A549 (cell line): ENCODE measurements around the gene SPTA1. TPM values are rescaled to one million over a fixed set of nuclear protein-coding genes. Genes with fewer than 3 reads are reported as not detected.

Source experiments
- ATAC-seq, 2 experiments: fragments of 200-7000 bp in 1 of 2; fragments of >200 bp in 1 of 2; cut with Nextera tagmentation in 1 of 2; cut with Tn5 transposase in 1 of 2; 3 replicates each; pipeline versions ENCODE4 v1.8.0 to v1.9.1; 2018 to 2020; ENCODE audit warnings: mild to moderate bottlenecking in 1 of 2, moderate library complexity in 1 of 2
- CTCF ChIA-PET: fragments of 300-600 bp; sonication (Branson Sonifier 250); formaldehyde crosslinking; extraction: SDS; loops from one replicate; lab custom pipeline; 2021; ENCODE audit warnings: antibody characterized with exemption, inconsistent platforms; lab: Yijun Ruan, JAX
- POLR2A ChIA-PET: fragments of 350-600 bp; formaldehyde crosslinking; extraction: SDS; loops from one replicate; lab custom pipeline; 2021; ENCODE audit warnings: antibody characterized with exemption, inconsistent platforms; lab: Yijun Ruan, JAX
- DNase-seq, 2 experiments: peaks; one replicate each; pipeline versions ENCODE4 v3.0.0 to v3.0.0-alpha.2; 2011 to 2016; ENCODE audit warnings: low read depth in 1 of 2, low spot score in 1 of 2
- FAIRE-seq: peaks from 2 replicates; lab custom pipeline; 2011; peaks lifted over from hg19 to GRCh38; lab: Jason Lieb, UNC
- H3K27ac ChIP-seq, 2 experiments: fragments of >200 bp; sonication (Bioruptor Twin); formaldehyde crosslinking; 3 replicates each; pipeline ENCODE4 v1.5.1; 2016 to 2017
- H3K4me1 ChIP-seq: fragments of >200 bp; sonication (Bioruptor Twin); formaldehyde crosslinking; 3 replicates; pipeline ENCODE4 v1.6.1; 2016
- H3K4me2 ChIP-seq: fragments of >200 bp; sonication (Bioruptor Twin); formaldehyde crosslinking; 3 replicates; pipeline ENCODE4 v1.6.1; 2016
- H3K4me3 ChIP-seq: fragments of >200 bp; sonication (Bioruptor Twin); formaldehyde crosslinking; 3 replicates; pipeline ENCODE4 v1.5.1; 2016
- H3K9me3 ChIP-seq: fragments of >200 bp; sonication (Bioruptor Twin); formaldehyde crosslinking; 3 replicates; pipeline ENCODE4 v1.6.1; 2016
- CBX2 ChIP-seq: fragments of 200-600 bp; sonication (generic); IDR thresholded peaks from 2 replicates; pipeline ENCODE4 v1.6.1; 2016; ENCODE audit warnings: low read depth, mild to moderate bottlenecking, borderline replicate concordance
- CEBPB ChIP-seq, 2 experiments: fragments of >200 bp in 1 of 2; sonication (Bioruptor Twin) in 1 of 2; formaldehyde crosslinking in 1 of 2; IDR thresholded peaks; 2 replicates each; pipeline ENCODE4 v1.6.1; 2012 to 2016
- CHD2 ChIP-seq: fragments of 150-350 bp; IDR thresholded peaks from 2 replicates; pipeline ENCODE4 v1.6.1; 2014; ENCODE audit warnings: low read length; ENCODE audit not compliant: partially characterized antibody
- CHD4 ChIP-seq: fragments of 200-600 bp; sonication (generic); IDR thresholded peaks from 2 replicates; pipeline ENCODE4 v1.6.1; 2016; ENCODE audit warnings: antibody characterized with exemption, mild to moderate bottlenecking, borderline replicate concordance
- EHF ChIP-seq: fragments of 250-450 bp; sonication (Bioruptor Pico); IDR thresholded peaks from 2 replicates; pipeline ENCODE4 v1.5.0; 2020; ENCODE audit warnings: mild to moderate bottlenecking
- FOSL2 ChIP-seq, 2 experiments: fragments of 450-650 bp in 1 of 2; fragments of >200 bp in 1 of 2; sonication (Bioruptor Twin) in 1 of 2; formaldehyde crosslinking; IDR thresholded peaks; 2 replicates each; pipeline versions ENCODE4 v1.5.0 to v1.6.1; 2016 to 2020; ENCODE audit warnings: mild to moderate bottlenecking in 1 of 2, moderate library complexity in 1 of 2
- GATA3 ChIP-seq: IDR thresholded peaks from 2 replicates; pipeline ENCODE4 v1.6.1; 2012; ENCODE audit warnings: borderline replicate concordance
- HEYL ChIP-seq: fragments of 250-450 bp; sonication (Bioruptor Pico); IDR thresholded peaks from 2 replicates; pipeline ENCODE4 v1.8.0; 2021; ENCODE audit warnings: mild to moderate bottlenecking, moderate library complexity
- HOXB13 ChIP-seq: fragments of 250-450 bp; sonication (Bioruptor Pico); IDR thresholded peaks from 2 replicates; pipeline ENCODE4 v1.5.0; 2020; ENCODE audit warnings: low read depth, mild to moderate bottlenecking, moderate library complexity
- HOXB5 ChIP-seq: fragments of 250-450 bp; sonication (Bioruptor Pico); IDR thresholded peaks from 2 replicates; pipeline ENCODE4 v1.5.0; 2020; ENCODE audit warnings: mild to moderate bottlenecking, moderate library complexity
- MAFK ChIP-seq: fragments of 450-650 bp; IDR thresholded peaks from 2 replicates; pipeline ENCODE4 v1.6.1; 2014; ENCODE audit not compliant: partially characterized antibody
- MAZ ChIP-seq: fragments of 150-350 bp; IDR thresholded peaks from 2 replicates; pipeline ENCODE4 v1.6.1; 2014; ENCODE audit warnings: antibody characterized with exemption, low read depth, low read length, borderline replicate concordance
- MYC ChIP-seq: IDR thresholded peaks from 2 replicates; pipeline ENCODE4 v1.6.1; 2012; ENCODE audit warnings: mild to moderate bottlenecking, inconsistent platforms, low read length, improper control_type of control experiment, borderline replicate concordance
- NPAS2 ChIP-seq: fragments of 250-450 bp; sonication (Bioruptor Pico); IDR thresholded peaks from 2 replicates; pipeline ENCODE4 v1.8.0; 2022; ENCODE audit warnings: mild to moderate bottlenecking, moderate library complexity, borderline replicate concordance
- NR3C1 ChIP-seq: fragments of >200 bp; sonication (Bioruptor Twin); formaldehyde crosslinking; IDR thresholded peaks from 3 replicates; pipeline ENCODE4 v1.6.1; 2017
- PHF8 ChIP-seq: fragments of 200-600 bp; sonication (generic); IDR thresholded peaks from 2 replicates; pipeline ENCODE4 v1.6.1; 2016; ENCODE audit warnings: low read depth, mild to moderate bottlenecking, antibody characterized with exemption, moderate library complexity, borderline replicate concordance
- POLR2A ChIP-seq: IDR thresholded peaks from 2 replicates; pipeline ENCODE4 v1.6.1; 2012; ENCODE audit warnings: mild to moderate bottlenecking, low read length
- RAD21 ChIP-seq, 2 experiments: fragments of >200 bp in 1 of 2; sonication (Bioruptor Twin) in 1 of 2; formaldehyde crosslinking in 1 of 2; IDR thresholded peaks in 1 of 2; conservative IDR thresholded peaks in 1 of 2; 2 replicates in 1 of 2; 3 replicates in 1 of 2; pipeline ENCODE4 v1.6.1; 2012 to 2018; ENCODE audit warnings: inconsistent platforms in 1 of 2
- RFX5 ChIP-seq: fragments of 450-650 bp; IDR thresholded peaks from 2 replicates; pipeline ENCODE4 v1.7.1; 2014; ENCODE audit warnings: antibody characterized with exemption, mild to moderate bottlenecking, moderate library complexity
- SMC3 ChIP-seq: fragments of >200 bp; sonication (Bioruptor Twin); formaldehyde crosslinking; IDR thresholded peaks from 3 replicates; pipeline ENCODE4 v1.6.1; 2018; ENCODE audit warnings: inconsistent platforms
- SREBF2 ChIP-seq: fragments of 450-650 bp; IDR thresholded peaks from 2 replicates; pipeline ENCODE4 v1.6.1; 2014; ENCODE audit warnings: mild to moderate bottlenecking, moderate library complexity
- ZNF302 ChIP-seq: fragments of 250-450 bp; sonication (Bioruptor Pico); IDR thresholded peaks from 2 replicates; pipeline ENCODE4 v1.9.0; 2021; ENCODE audit warnings: inconsistent platforms, mild to moderate bottlenecking, moderate library complexity
- ZSCAN20 ChIP-seq: fragments of 250-450 bp; sonication (Bioruptor Pico); IDR thresholded peaks from 2 replicates; pipeline ENCODE4 v1.8.0; 2022; ENCODE audit warnings: mild to moderate bottlenecking, moderate library complexity
- WGBS: methylation state at CpG from one replicate; pipeline ENCODE4 v1.1.6; 2017; ENCODE audit errors: missing lambda C conversion rate; 5-methylcytosine and 5-hydroxymethylcytosine counted together
- polyA plus RNA-seq, 4 experiments: library from polyadenylated mRNA; depleted of rRNA in 3 of 4; stranded (reverse); fragments of >200 nt; fragmentation: RNase III in 1 of 4; extraction: RNeasy Plus Mini Kit Qiagen cat#74134 plus additional on column Dnase treatment in 1 of 4; gene quantifications; 2 replicates in 3 of 4; 3 replicates in 1 of 4; pipeline ENCODE4 v1.2.3, GENCODE V29; 2011 to 2017
- TF ChIP-seq, protein P1 (sequence below): fragments of 250-450 bp; sonication (Bioruptor Pico); IDR thresholded peaks from 2 replicates; pipeline ENCODE4 v1.5.0; 2021; ENCODE audit warnings: mild to moderate bottlenecking, moderate library complexity, borderline replicate concordance
- TF ChIP-seq, protein P2 (sequence below): fragments of >200 bp; sonication (Bioruptor Twin); formaldehyde crosslinking; IDR thresholded peaks from 2 replicates; pipeline ENCODE4 v1.6.1; 2016
- TF ChIP-seq, protein P3 (sequence below): fragments of >200 bp; sonication (Bioruptor Twin); formaldehyde crosslinking; IDR thresholded peaks from 3 replicates; pipeline ENCODE4 v1.5.1; 2016
- TF ChIP-seq, protein P4 (sequence below): IDR thresholded peaks from 2 replicates; pipeline ENCODE4 v1.6.1; 2012; ENCODE audit warnings: low read depth, borderline replicate concordance

Gene SPTA1
- polyA plus RNA-seq, 2 of the 4 experiments (the other 2 are of a cell fraction) = 0.10 TPM; not detected in 1

DNA sequence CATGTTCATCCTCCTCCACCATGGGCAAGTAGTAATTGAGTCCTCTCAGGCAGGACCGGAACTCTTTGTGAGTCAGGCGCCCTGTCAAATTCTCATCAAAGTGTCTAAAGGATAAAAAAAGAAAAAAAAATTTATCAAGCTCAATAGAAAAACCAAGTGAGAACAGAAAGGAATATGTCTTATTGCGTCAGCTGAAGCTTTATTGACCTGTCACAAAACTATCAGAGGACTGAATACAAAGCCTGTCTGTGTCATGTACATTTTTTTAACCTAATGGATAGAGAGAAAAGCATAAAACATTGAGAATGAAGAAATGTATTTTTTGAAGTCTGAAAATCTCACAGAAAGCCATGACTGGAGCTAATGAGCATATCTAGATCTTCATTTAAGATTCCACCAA lies 72.8 kb downstream of the SPTA1 start:
- ChIA-PET CTCF (no interaction called here), POLR2A (no interaction called here)
- Histone ChIP-seq H3K27ac (no peak overlapping the region), H3K4me1 (no peaks in the 10 kb centered on the region), H3K9me3 (no peaks in the 10 kb centered on the region), H3K4me3 (no peak overlapping the region), H3K4me2 (no peak overlapping the region)
- ATAC-seq = no peak
- TF ChIP-seq MYC (no peak), MAFK (no peak), CHD2 (no peak), GATA3 (no peak), POLR2A (no peak), MAZ (no peak), EHF (no peak), ZNF302 (CRISPR knock-in tag) (no peak), CEBPB (IDR thresholded peaks at IDR 0.05) (no peak)
- TF ChIP-seq, protein P1, sequence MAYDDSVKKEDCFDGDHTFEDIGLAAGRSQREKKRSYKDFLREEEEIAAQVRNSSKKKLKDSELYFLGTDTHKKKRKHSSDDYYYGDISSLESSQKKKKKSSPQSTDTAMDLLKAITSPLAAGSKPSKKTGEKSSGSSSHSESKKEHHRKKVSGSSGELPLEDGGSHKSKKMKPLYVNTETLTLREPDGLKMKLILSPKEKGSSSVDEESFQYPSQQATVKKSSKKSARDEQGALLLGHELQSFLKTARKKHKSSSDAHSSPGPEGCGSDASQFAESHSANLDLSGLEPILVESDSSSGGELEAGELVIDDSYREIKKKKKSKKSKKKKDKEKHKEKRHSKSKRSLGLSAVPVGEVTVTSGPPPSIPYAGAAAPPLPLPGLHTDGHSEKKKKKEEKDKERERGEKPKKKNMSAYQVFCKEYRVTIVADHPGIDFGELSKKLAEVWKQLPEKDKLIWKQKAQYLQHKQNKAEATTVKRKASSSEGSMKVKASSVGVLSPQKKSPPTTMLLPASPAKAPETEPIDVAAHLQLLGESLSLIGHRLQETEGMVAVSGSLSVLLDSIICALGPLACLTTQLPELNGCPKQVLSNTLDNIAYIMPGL (CRISPR knock-in tag) = no peak
- no peak for DNase-seq
- no peak for FAIRE-seq
- WGBS = 2% methylated on average over 3 of the region's 3 CpGs

DNA sequence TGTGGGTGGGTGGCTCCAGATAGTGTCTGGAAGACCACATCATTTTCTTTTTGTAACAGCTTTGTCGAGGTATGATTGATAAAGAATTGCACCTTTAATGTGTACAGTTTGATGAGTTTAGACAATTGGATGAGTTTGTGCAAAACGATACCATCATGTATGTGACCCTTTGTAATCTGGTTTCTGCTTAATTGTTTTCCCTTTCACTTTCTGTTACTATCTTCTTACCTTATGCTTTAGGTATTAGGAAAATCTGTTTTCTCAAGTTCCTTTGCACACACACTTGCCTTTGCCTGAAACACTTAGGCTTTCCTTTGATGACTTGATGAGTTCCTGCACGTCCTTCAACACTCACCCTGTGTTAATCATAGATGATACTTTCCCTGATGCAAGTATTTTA lies 74.6 kb downstream of the SPTA1 start:
- no peak for DNase-seq
- POLR2A ChIA-PET = no interaction called here

DNA sequence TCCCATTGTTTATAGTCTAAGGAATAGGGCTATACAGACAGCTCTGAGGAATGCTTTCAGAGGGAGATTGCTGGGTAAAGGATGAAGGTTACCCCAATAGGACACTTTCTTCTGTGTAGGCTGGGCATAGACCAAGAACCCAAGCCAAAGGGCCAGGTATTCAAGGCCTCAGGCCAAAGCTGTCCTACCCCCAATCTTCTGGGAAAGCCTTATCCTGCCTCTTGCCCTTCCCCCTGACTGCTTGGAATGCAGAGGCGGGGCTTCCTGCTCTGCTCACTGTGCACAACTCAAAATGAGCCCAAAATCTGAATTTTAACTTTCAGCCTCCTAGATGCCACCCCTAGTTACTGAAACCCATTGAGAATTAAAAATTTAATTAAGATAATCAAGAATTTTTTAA lies 79.2 kb downstream of the SPTA1 start:
- TF ChIP-seq SMC3 = no peak
- TF ChIP-seq PHF8 = no peak
- no peak for TF ChIP-seq HOXB5 (CRISPR knock-in tag)
- no peak for TF ChIP-seq MAFK
- no peak for TF ChIP-seq CHD4
- no peak for TF ChIP-seq CEBPB (IDR thresholded peaks at IDR 0.05)
- TF ChIP-seq, protein P2, sequence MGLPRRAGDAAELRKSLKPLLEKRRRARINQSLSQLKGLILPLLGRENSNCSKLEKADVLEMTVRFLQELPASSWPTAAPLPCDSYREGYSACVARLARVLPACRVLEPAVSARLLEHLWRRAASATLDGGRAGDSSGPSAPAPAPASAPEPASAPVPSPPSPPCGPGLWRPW = no peak
- TF ChIP-seq FOSL2 (IDR thresholded peaks at IDR 0.05) = no peak
- TF ChIP-seq FOSL2 (CRISPR knock-in tag; IDR thresholded peaks at IDR 0.05) = no peak
- no peak for TF ChIP-seq ZSCAN20 (CRISPR knock-in tag)
- no peak for TF ChIP-seq CBX2
- TF ChIP-seq RFX5 = no peak
- TF ChIP-seq, protein P3, sequence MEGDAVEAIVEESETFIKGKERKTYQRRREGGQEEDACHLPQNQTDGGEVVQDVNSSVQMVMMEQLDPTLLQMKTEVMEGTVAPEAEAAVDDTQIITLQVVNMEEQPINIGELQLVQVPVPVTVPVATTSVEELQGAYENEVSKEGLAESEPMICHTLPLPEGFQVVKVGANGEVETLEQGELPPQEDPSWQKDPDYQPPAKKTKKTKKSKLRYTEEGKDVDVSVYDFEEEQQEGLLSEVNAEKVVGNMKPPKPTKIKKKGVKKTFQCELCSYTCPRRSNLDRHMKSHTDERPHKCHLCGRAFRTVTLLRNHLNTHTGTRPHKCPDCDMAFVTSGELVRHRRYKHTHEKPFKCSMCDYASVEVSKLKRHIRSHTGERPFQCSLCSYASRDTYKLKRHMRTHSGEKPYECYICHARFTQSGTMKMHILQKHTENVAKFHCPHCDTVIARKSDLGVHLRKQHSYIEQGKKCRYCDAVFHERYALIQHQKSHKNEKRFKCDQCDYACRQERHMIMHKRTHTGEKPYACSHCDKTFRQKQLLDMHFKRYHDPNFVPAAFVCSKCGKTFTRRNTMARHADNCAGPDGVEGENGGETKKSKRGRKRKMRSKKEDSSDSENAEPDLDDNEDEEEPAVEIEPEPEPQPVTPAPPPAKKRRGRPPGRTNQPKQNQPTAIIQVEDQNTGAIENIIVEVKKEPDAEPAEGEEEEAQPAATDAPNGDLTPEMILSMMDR = no peak
- TF ChIP-seq RAD21 (conservative IDR thresholded peaks at IDR 0.05 in 1 of 2, IDR thresholded peaks at IDR 0.05 in 1 of 2) = no peak
- TF ChIP-seq, protein P1 (CRISPR knock-in tag) = no peak
- TF ChIP-seq, protein P4, sequence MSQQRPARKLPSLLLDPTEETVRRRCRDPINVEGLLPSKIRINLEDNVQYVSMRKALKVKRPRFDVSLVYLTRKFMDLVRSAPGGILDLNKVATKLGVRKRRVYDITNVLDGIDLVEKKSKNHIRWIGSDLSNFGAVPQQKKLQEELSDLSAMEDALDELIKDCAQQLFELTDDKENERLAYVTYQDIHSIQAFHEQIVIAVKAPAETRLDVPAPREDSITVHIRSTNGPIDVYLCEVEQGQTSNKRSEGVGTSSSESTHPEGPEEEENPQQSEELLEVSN = no peak
- TF ChIP-seq HEYL (CRISPR knock-in tag) = no peak
- 0% methylated on average over 1 of the region's 1 CpG for WGBS
- ATAC-seq = no peak
- POLR2A ChIA-PET = no interaction called here
- Histone ChIP-seq H3K4me2 (no peak overlapping the region), H3K27ac (no peak overlapping the region), H3K4me3 (no peak overlapping the region), H3K9me3 (no peaks in the 10 kb centered on the region), H3K4me1 (no peaks in the 10 kb centered on the region)
- no peak for FAIRE-seq
- DNase-seq = no peak
- CTCF ChIA-PET = interaction anchor here (1.1 kb wide), 1 partner anchor 71 kb away, joined by 3 read pairs; no protein-coding TSS in a partner anchor

More for the DNA sequence above, 74.6 kb downstream of the SPTA1 start:
- CTCF ChIA-PET = interaction anchor here (1.1 kb wide), 1 partner anchor 10 kb away, joined by 3 read pairs; no protein-coding TSS in a partner anchor
- H3K4me1 ChIP-seq = no peaks in the 10 kb centered on the region
- TF ChIP-seq SREBF2 = no peak
- no peak for TF ChIP-seq NR3C1
- no peak for TF ChIP-seq NPAS2 (CRISPR knock-in tag)
- TF ChIP-seq HOXB13 = no peak
- TF ChIP-seq, protein P4 = no peak
- TF ChIP-seq CHD4 = no peak
- TF ChIP-seq, all 56 proteins: peak for 0
- no peaks in the 10 kb centered on the region for H3K9me3 ChIP-seq
- FAIRE-seq = no peak
- no peak overlapping the region for H3K4me2 ChIP-seq
- WGBS = 2% methylated on average over 3 of the region's 3 CpGs
- ATAC-seq = no peak
- H3K4me3 ChIP-seq = no peak overlapping the region
- H3K27ac ChIP-seq = no peak overlapping the region
